ENCODE results near the gene HSPA1A. TPM values are rescaled to one million over a fixed set of nuclear protein-coding genes. Genes with fewer than 3 reads are reported as not detected.

HSPA1A gene
- total RNA-seq, 4 donors from 2014 or later, result 85.8 to 205 (median 111) TPM

- DNase-seq (no peak), ATAC-seq (no peak)
- Histone ChIP-seq H3K36me3 (peaks cover 0 to 19% of the 10 kb centered on the region in 2 donors), H3K4me3 (no peak overlapping the region), H3K4me1 (peaks cover 11 to 17% of the 10 kb centered on the region in 2 donors), H3K27ac (peak overlapping the region in 3 of 4 donors; percentile 18 to 88 (median 85)), H3K27me3 (no peaks in the 10 kb centered on the region), H3K9me3 (no peaks in the 10 kb centered on the region)
- intact Hi-C loops (cut with DNase I; ENCODE audit: low total_unique reads) (loop anchor here (1.0 to 10.0 kb wide), 2 partner anchors 55 to 90 kb away; partner anchors contain the start of gene NEU1), in situ Hi-C loops (cut with MboI; ENCODE audit: low sequenced_read_pairs in 4 of 4) (loop anchor here in 2 of 4 donors (10.0 kb wide), 1 partner anchor 60 kb away; no protein-coding TSS in a partner anchor)
- TF ChIP-seq POLR2A (IDR thresholded peaks at IDR 0.05) (no peak), CTCF (IDR thresholded peaks at IDR 0.05 in 4 of 5, conservative IDR thresholded peaks at IDR 0.05 in 1 of 5) (no peak)
Measured at GRCh38 chr6:31775184-31775583, 40.2 kb upstream of the HSPA1A start.

- in situ Hi-C loops (cut with MboI; ENCODE audit: low sequenced_read_pairs in 4 of 4), result loop anchor here in 2 of 4 donors (10.0 kb wide), 1 partner anchor 59 kb away; no protein-coding TSS in a partner anchor
- no peak for TF ChIP-seq POLR2A (IDR thresholded peaks at IDR 0.05)
- TF ChIP-seq CTCF (IDR thresholded peaks at IDR 0.05 in 4 of 5, conservative IDR thresholded peaks at IDR 0.05 in 1 of 5), result no peak
Measured at GRCh38 chr6:31775633-31776484, 39.5 kb upstream of the HSPA1A start.

GRCh38 chr6:31776485-31776988 is 38.8 kb upstream of the HSPA1A start:
- intact Hi-C loops (cut with DNase I; ENCODE audit: low total_unique reads), result loop anchor here (10.0 kb wide), 1 partner anchor 88 kb away; the partner anchor contains the start of gene NEU1
- peaks cover 0 to 30% of the 10 kb centered on the region in 2 donors for H3K36me3 ChIP-seq
- H3K27ac ChIP-seq, result peak overlapping the region; percentile 83 to 88 (median 86)
- in situ Hi-C loops (cut with MboI; ENCODE audit: low sequenced_read_pairs in 4 of 4), result loop anchor here in 2 of 4 donors (10.0 kb wide), 1 partner anchor 58 kb away; no protein-coding TSS in a partner anchor
- peak overlapping the region; percentile 26 to 44 (median 37) for H3K4me3 ChIP-seq
- TF ChIP-seq CTCF (IDR thresholded peaks at IDR 0.05 in 4 of 5, conservative IDR thresholded peaks at IDR 0.05 in 1 of 5), result no peak
- no peak for TF ChIP-seq POLR2A (IDR thresholded peaks at IDR 0.05)
- H3K9me3 ChIP-seq, result no peaks in the 10 kb centered on the region
- DNase-seq (no peak), ATAC-seq (peak in 1 of 2 donors; percentile 6)
- H3K27me3 ChIP-seq, result no peaks in the 10 kb centered on the region
- peaks cover 11 to 17% of the 10 kb centered on the region in 2 donors for H3K4me1 ChIP-seq

More at GRCh38 chr6:31775633-31776484, 39.5 kb upstream of the HSPA1A start:
- Histone ChIP-seq H3K4me1 (peaks cover 11 to 17% of the 10 kb centered on the region in 2 donors), H3K4me3 (no peak overlapping the region), H3K9me3 (no peaks in the 10 kb centered on the region), H3K27ac (peak overlapping the region; percentile 83 to 88 (median 86)), H3K36me3 (peaks cover 0 to 25% of the 10 kb centered on the region in 2 donors), H3K27me3 (no peaks in the 10 kb centered on the region)
- intact Hi-C loops (cut with DNase I; ENCODE audit: low total_unique reads), result loop anchor here (1.0 to 10.0 kb wide), 2 partner anchors 54 to 89 kb away; partner anchors contain the start of gene NEU1
- DNase-seq (no peak), ATAC-seq (no peak)

- no peaks in the 10 kb centered on the region for H3K9me3 ChIP-seq
- TF ChIP-seq POLR2A (IDR thresholded peaks at IDR 0.05) (peak in 1 of 2 donors; percentile 31), CTCF (IDR thresholded peaks at IDR 0.05 in 4 of 5, conservative IDR thresholded peaks at IDR 0.05 in 1 of 5) (no peak)
- ATAC-seq (peak; percentile 70 to 89), DNase-seq (peak; percentile 45 to 89)
- no peaks in the 10 kb centered on the region for H3K27me3 ChIP-seq
- in situ Hi-C loops (cut with MboI; ENCODE audit: low sequenced_read_pairs in 4 of 4) (loop anchor here in 2 of 4 donors (10.0 kb wide), 1 partner anchor 58 kb away; no protein-coding TSS in a partner anchor), intact Hi-C loops (cut with DNase I; ENCODE audit: low total_unique reads) (loop anchor here (10.0 kb wide), 1 partner anchor 88 kb away; the partner anchor contains the start of gene NEU1)
- H3K4me1 ChIP-seq, result peaks cover 11 to 17% of the 10 kb centered on the region in 2 donors
- H3K27ac ChIP-seq, result peak within 1 kb of the TSS; percentile 83 to 88 (median 86)
- peaks cover 0 to 36% of the 10 kb centered on the region in 2 donors for H3K36me3 ChIP-seq
- H3K4me3 ChIP-seq, result peak within 1 kb of the TSS; percentile 26 to 44 (median 37)
Measured at GRCh38 chr6:31776989-31777666, 38.2 kb upstream of the HSPA1A start, which contains the start of gene VWA7. VWA7 (minus strand) TSS chr6:31777328; CDS start chr6:31776779, 549 bp downstream.

Data from gastrocnemius medialis (tissue), 4 donors.